HEK293 (cell line): ENCODE data around the gene NLGN1.

Experiments
- CTCF ChIA-PET: fragments of 350-600 bp; formaldehyde crosslinking; extraction: SDS; loops from one replicate; lab custom pipeline; 2021; ENCODE audit warnings: antibody characterized with exemption; lab: Yijun Ruan, JAX
- POLR2A ChIA-PET: fragments of 300-600 bp; formaldehyde crosslinking; extraction: SDS; loops from one replicate; lab custom pipeline; 2020; ENCODE audit warnings: antibody characterized with exemption, inconsistent platforms; lab: Yijun Ruan, JAX
- H3K27ac ChIP-seq: fragments of 200-500 bp; sonication (Bioruptor generic); 2 replicates; pipeline ENCODE4 v1.5.1; 2014; ENCODE audit warnings: low read depth, low read length, control low read depth, inconsistent platforms; ENCODE audit errors: extremely low read depth
- H3K36me3 ChIP-seq, 2 experiments: fragments of 200-500 bp in 1 of 2; sonication (Bioruptor generic) in 1 of 2; 1 replicate in 1 of 2; 2 replicates in 1 of 2; pipeline ENCODE4 v1.5.1; 2014 to 2017; ENCODE audit warnings: inconsistent platforms in 2 of 2, low read length in 2 of 2; ENCODE audit not compliant: control insufficient read depth in 2 of 2, insufficient read depth in 1 of 2
- H3K4me1 ChIP-seq: fragments of 200-500 bp; sonication (Bioruptor generic); 2 replicates; pipeline ENCODE4 v1.5.1; 2014; ENCODE audit warnings: mild to moderate bottlenecking, low read length, inconsistent platforms; ENCODE audit not compliant: control insufficient read depth, insufficient read depth
- H3K4me3 ChIP-seq: 2 replicates; pipeline ENCODE4 v1.5.1; 2011; ENCODE audit warnings: low read depth, mild to moderate bottlenecking, control low read depth, low read length, moderate library complexity
- H3K9me3 ChIP-seq: fragments of 200-500 bp; sonication (Bioruptor generic); 2 replicates; pipeline ENCODE4 v1.5.1; 2014; ENCODE audit warnings: low read depth, low read length, inconsistent platforms; ENCODE audit not compliant: control insufficient read depth, insufficient read depth
- CTCF ChIP-seq: fragments of 450-650 bp; formaldehyde crosslinking; IDR thresholded peaks from 2 replicates; pipeline ENCODE4 v1.5.1; 2016; ENCODE audit warnings: missing biosample characterization, missing genetic modification characterization
- EGR2 ChIP-seq: fragments of 450-650 bp; formaldehyde crosslinking; IDR thresholded peaks from 2 replicates; pipeline ENCODE4 v1.5.1; 2016; ENCODE audit warnings: low read depth, missing biosample characterization, missing genetic modification characterization
- KLF10 ChIP-seq: fragments of 450-650 bp; IDR thresholded peaks from 2 replicates; pipeline ENCODE4 v1.5.1; 2018; ENCODE audit warnings: missing biosample characterization, mild to moderate bottlenecking, missing genetic modification characterization
- KLF16 ChIP-seq: fragments of 450-650 bp; formaldehyde crosslinking; IDR thresholded peaks from 2 replicates; pipeline ENCODE4 v1.5.1; 2017; ENCODE audit warnings: missing biosample characterization, missing genetic modification characterization
- SCRT2 ChIP-seq: fragments of 450-650 bp; formaldehyde crosslinking; IDR thresholded peaks from 2 replicates; pipeline ENCODE4 v1.5.1; 2016; ENCODE audit warnings: missing biosample characterization, missing genetic modification characterization
- YY1 ChIP-seq: fragments of 450-650 bp; formaldehyde crosslinking; IDR thresholded peaks from 2 replicates; pipeline ENCODE4 v1.5.1; 2018; ENCODE audit warnings: missing biosample characterization, missing genetic modification characterization
- ZBTB10 ChIP-seq: fragments of 450-650 bp; formaldehyde crosslinking; IDR thresholded peaks from 2 replicates; pipeline ENCODE4 v1.5.1; 2016; ENCODE audit warnings: missing biosample characterization, missing genetic modification characterization
- ZBTB20 ChIP-seq: fragments of 450-650 bp; formaldehyde crosslinking; IDR thresholded peaks from 2 replicates; pipeline ENCODE4 v1.5.1; 2016; ENCODE audit warnings: missing biosample characterization, missing genetic modification characterization
- ZBTB6 ChIP-seq: fragments of 450-650 bp; formaldehyde crosslinking; IDR thresholded peaks from 2 replicates; pipeline ENCODE4 v1.5.1; 2017; ENCODE audit warnings: missing biosample characterization, missing genetic modification characterization
- ZNF214 ChIP-seq: fragments of 450-650 bp; formaldehyde crosslinking; IDR thresholded peaks from 2 replicates; pipeline ENCODE4 v1.5.1; 2017; ENCODE audit warnings: missing biosample characterization, mild to moderate bottlenecking, missing genetic modification characterization, borderline replicate concordance
- ZNF248 ChIP-seq: fragments of 450-650 bp; formaldehyde crosslinking; IDR thresholded peaks from 2 replicates; pipeline ENCODE4 v1.5.1; 2017; ENCODE audit warnings: missing biosample characterization, missing genetic modification characterization
- ZNF280C ChIP-seq: fragments of 450-650 bp; formaldehyde crosslinking; IDR thresholded peaks from 2 replicates; pipeline ENCODE4 v1.5.1; 2016; ENCODE audit warnings: missing biosample characterization, missing genetic modification characterization
- ZNF280D ChIP-seq: fragments of 450-650 bp; formaldehyde crosslinking; IDR thresholded peaks from 2 replicates; pipeline ENCODE4 v1.5.1; 2016; ENCODE audit warnings: missing biosample characterization, missing genetic modification characterization
- ZNF292 ChIP-seq: fragments of 450-650 bp; formaldehyde crosslinking; IDR thresholded peaks from 2 replicates; pipeline ENCODE4 v1.5.1; 2016; ENCODE audit warnings: low read depth, missing biosample characterization, missing genetic modification characterization, borderline replicate concordance
- ZNF423 ChIP-seq: fragments of 450-650 bp; formaldehyde crosslinking; IDR thresholded peaks from 2 replicates; pipeline ENCODE4 v1.5.1; 2016; ENCODE audit warnings: missing biosample characterization, missing genetic modification characterization
- ZNF449 ChIP-seq: fragments of 450-650 bp; formaldehyde crosslinking; IDR thresholded peaks from 2 replicates; pipeline ENCODE4 v1.5.1; 2017; ENCODE audit warnings: missing biosample characterization, mild to moderate bottlenecking, missing genetic modification characterization, moderate library complexity
- ZNF529 ChIP-seq: fragments of 450-650 bp; formaldehyde crosslinking; IDR thresholded peaks from 2 replicates; pipeline ENCODE4 v1.5.1; 2017; ENCODE audit warnings: missing genetic modification characterization, missing biosample characterization; ENCODE audit not compliant: insufficient replicate concordance
- ZNF560 ChIP-seq: fragments of 450-650 bp; formaldehyde crosslinking; IDR thresholded peaks from 2 replicates; pipeline ENCODE4 v1.5.1; 2017; ENCODE audit warnings: missing biosample characterization, missing genetic modification characterization, borderline replicate concordance
- ZNF645 ChIP-seq: fragments of 450-650 bp; formaldehyde crosslinking; IDR thresholded peaks from 2 replicates; pipeline ENCODE4; 2016; ENCODE audit warnings: missing biosample characterization, missing genetic modification characterization
- ZNF830 ChIP-seq: fragments of 450-650 bp; IDR thresholded peaks from 2 replicates; pipeline ENCODE4 v1.5.0; 2018; ENCODE audit warnings: missing biosample characterization, missing genetic modification characterization, low read depth, mild to moderate bottlenecking, moderate library complexity

Gene NLGN1

GRCh38 chr3:173892547-173892946, 495.0 kb downstream of the NLGN1 start (continued):
- TF ChIP-seq CTCF (tag by site-specific recombination) = no peak
- TF ChIP-seq ZBTB10 = no peak
- no peak for TF ChIP-seq ZNF449 (tag by site-specific recombination)

- POLR2A ChIA-PET = no interaction called here
- Histone ChIP-seq H3K9me3 (no peaks in the 10 kb centered on the region), H3K4me1 (no peaks in the 10 kb centered on the region), H3K4me3 (no peak overlapping the region), H3K27ac (no peak overlapping the region), H3K36me3 (no peaks in the 10 kb centered on the region)
- CTCF ChIA-PET = no interaction called here
- TF ChIP-seq KLF10 = no peak
- no peak for TF ChIP-seq ZNF645 (tag by site-specific recombination)
- no peak for TF ChIP-seq ZNF248
- no peak for TF ChIP-seq ZNF214 (tag by site-specific recombination)
- TF ChIP-seq ZNF280C (tag by site-specific recombination) = no peak
- TF ChIP-seq YY1 = no peak
- TF ChIP-seq ZNF830 (tag by site-specific recombination) = no peak
- no peak for TF ChIP-seq ZBTB20 (tag by site-specific recombination)
- no peak for TF ChIP-seq ZBTB6 (tag by site-specific recombination)
- TF ChIP-seq ZNF529 (tag by site-specific recombination) = no peak
- no peak for TF ChIP-seq ZNF280D (tag by site-specific recombination)
- no peak for TF ChIP-seq SCRT2 (tag by site-specific recombination)
- no peak for TF ChIP-seq EGR2 (tag by site-specific recombination)
- TF ChIP-seq ZNF292 (tag by site-specific recombination) = no peak
- no peak for TF ChIP-seq KLF16 (tag by site-specific recombination)
- TF ChIP-seq ZNF423 (tag by site-specific recombination) = no peak
- no peak for TF ChIP-seq ZNF560 (tag by site-specific recombination)
These were observed 495.5 kb downstream of the NLGN1 start for GRCh38 chr3:173893066-173893465.
